Spinal cord (tissue), 10 donors: ENCODE results near the gene CD7. TPM values are rescaled to one million over a fixed set of nuclear protein-coding genes. Genes with fewer than 3 reads are reported as not detected.
"Not testable (repeated sequence)": the region's sequence is repeated elsewhere in the genome, so short reads cannot be mapped to it uniquely, and the experiment has no call there.

Experiments
- DNase-seq, 6 donors: peaks; one replicate each; pipeline versions ENCODE4 v3.0.0 to v3.0.0-alpha.2; 2013 to 2015; ENCODE audit warnings: low spot score in 6 of 6, low read depth in 4 of 6
- H3K27ac ChIP-seq: one replicate; pipeline ENCODE4 v1.5.1; 2013; ENCODE audit warnings: low read depth, low read length, control low read depth
- H3K27me3 ChIP-seq: one replicate; pipeline ENCODE4 v1.6.1; 2013; ENCODE audit warnings: low read length; ENCODE audit not compliant: control insufficient read depth, insufficient read depth
- H3K36me3 ChIP-seq: one replicate; pipeline ENCODE4 v1.6.1; 2013; ENCODE audit warnings: low read length; ENCODE audit not compliant: control insufficient read depth, insufficient read depth
- H3K4me1 ChIP-seq: one replicate; pipeline ENCODE4 v1.6.1; 2013; ENCODE audit warnings: low read length; ENCODE audit not compliant: control insufficient read depth, insufficient read depth
- H3K4me3 ChIP-seq: one replicate; pipeline ENCODE4 v1.5.1; 2013; ENCODE audit warnings: low read depth, low read length, control low read depth
- H3K9me3 ChIP-seq: one replicate; pipeline ENCODE4 v1.6.1; 2013; ENCODE audit warnings: low read length; ENCODE audit not compliant: control insufficient read depth, insufficient read depth
- WGBS: methylation state at CpG from one replicate; pipeline ENCODE4 v1.1.5; 2013; ENCODE audit warnings: missing lambda C conversion rate; ENCODE audit not compliant: insufficient coverage; 5-methylcytosine and 5-hydroxymethylcytosine counted together
- polyA plus RNA-seq, 2 donors: library from polyadenylated mRNA; unstranded; fragments of 120-200 nt; gene quantifications; one replicate each; pipeline ENCODE4 v1.2.1, GENCODE V29; 2013; ENCODE audit not compliant: insufficient read length in 2 of 2
- total RNA-seq, 2 donors: library from RNA; depleted of rRNA in 1 of 2; stranded (reverse); fragments of 120-200 nt in 1 of 2; fragments of >200 nt in 1 of 2; gene quantifications; one replicate each; pipeline versions ENCODE4 v1.2.3 to v1.2.4, GENCODE V29; 2013 to 2014
- donor health status: healthy.

CD7 gene
- total and polyA plus RNA-seq, 4 donors, result 0.33 to 0.42 (median 0.41) TPM; not detected in 1

GRCh38 chr17:82347994-82348393 is 30.6 kb upstream of the CD7 start:
- not testable (repeated sequence) for H3K27me3 ChIP-seq, H3K9me3 ChIP-seq, H3K36me3 ChIP-seq, H3K4me3 ChIP-seq, DNase-seq, H3K27ac ChIP-seq
- peaks cover 21% of the 10 kb centered on the region for H3K4me1 ChIP-seq
- 86% methylated on average over 11 of the region's 11 CpGs for WGBS

- Histone ChIP-seq H3K27ac (no peak overlapping the region), H3K27me3 (peaks cover 2% of the 10 kb centered on the region)
- WGBS, result 81% methylated on average over 22 of the region's 28 CpGs
These were observed 29.2 kb upstream of the CD7 start for GRCh38 chr17:82346342-82347300.

GRCh38 chr17:82345151-82345976 is 28.0 kb upstream of the CD7 start:
- H3K36me3 ChIP-seq, result no peaks in the 10 kb centered on the region
- H3K4me3 ChIP-seq, result no peak overlapping the region
- H3K27me3 ChIP-seq, result peaks cover 2% of the 10 kb centered on the region
- H3K4me1 ChIP-seq, result peaks cover 8% of the 10 kb centered on the region
- no peak for DNase-seq
- 86% methylated on average over 31 of the region's 42 CpGs for WGBS
- no peak overlapping the region for H3K27ac ChIP-seq
- H3K9me3 ChIP-seq, result no peaks in the 10 kb centered on the region

More at GRCh38 chr17:82346342-82347300, 29.2 kb upstream of the CD7 start:
- DNase-seq, result no peak
- H3K4me1 ChIP-seq, result peaks cover 12% of the 10 kb centered on the region
- H3K36me3 ChIP-seq, result no peaks in the 10 kb centered on the region
- no peak overlapping the region for H3K4me3 ChIP-seq
- no peaks in the 10 kb centered on the region for H3K9me3 ChIP-seq

DNA sequence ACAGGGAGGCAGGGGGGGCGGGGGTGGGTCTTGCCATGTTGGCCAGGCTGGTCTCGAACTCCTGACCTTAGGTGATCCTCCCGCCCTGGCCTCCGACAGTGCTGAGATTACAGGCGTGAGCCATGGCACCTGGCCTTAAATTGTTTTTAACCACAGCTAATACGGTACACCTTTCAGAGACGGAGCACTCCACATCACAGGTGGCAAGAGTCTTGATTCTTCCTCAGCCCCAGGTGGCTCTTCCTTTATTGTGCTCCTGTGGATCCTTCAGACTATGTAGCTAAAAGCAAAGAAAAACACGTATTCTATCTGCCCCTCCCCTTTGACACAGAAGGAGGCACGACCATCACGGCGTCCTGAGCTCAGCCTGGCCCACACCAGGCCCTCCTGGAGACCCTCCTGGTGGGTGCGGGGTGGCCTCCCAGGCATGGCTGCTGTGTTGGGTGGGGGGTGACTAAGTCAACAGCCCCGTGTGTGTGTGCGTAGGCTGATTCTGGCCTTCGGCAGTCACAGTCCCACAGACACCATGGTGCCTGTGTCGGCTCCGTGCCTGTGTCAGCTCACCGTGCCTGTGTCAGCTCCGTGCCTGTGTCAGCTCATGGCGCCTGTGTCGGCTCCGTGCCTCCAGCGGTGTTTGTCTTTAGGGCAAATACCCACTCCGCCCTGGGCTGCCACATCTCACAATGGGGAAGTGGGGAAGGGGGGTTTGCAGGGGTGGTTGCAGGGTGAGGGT is 26.9 kb upstream of the CD7 start:
- H3K36me3 ChIP-seq, result no peaks in the 10 kb centered on the region
- peaks cover 4% of the 10 kb centered on the region for H3K27me3 ChIP-seq
- no peak overlapping the region for H3K4me3 ChIP-seq
- H3K4me1 ChIP-seq, result peaks cover 11% of the 10 kb centered on the region
- H3K9me3 ChIP-seq, result no peaks in the 10 kb centered on the region
- WGBS, result 69% methylated on average over 22 of the region's 24 CpGs
- DNase-seq, result no peak
- H3K27ac ChIP-seq, result no peak overlapping the region

- WGBS, result 75% methylated on average over 5 of the region's 5 CpGs
- Histone ChIP-seq H3K9me3 (no peaks in the 10 kb centered on the region), H3K36me3 (no peaks in the 10 kb centered on the region), H3K27me3 (peaks cover 6% of the 10 kb centered on the region), H3K27ac (no peak overlapping the region), H3K4me1 (peaks cover 13% of the 10 kb centered on the region), H3K4me3 (no peak overlapping the region)
- DNase-seq, result no peak
These were observed 26.2 kb upstream of the CD7 start for GRCh38 chr17:82343560-82343959.

GRCh38 chr17:82342361-82343079 is 25.1 kb upstream of the CD7 start:
- H3K36me3 ChIP-seq, result no peaks in the 10 kb centered on the region
- H3K27ac ChIP-seq, result no peak overlapping the region
- H3K4me3 ChIP-seq, result no peak overlapping the region
- no peak for DNase-seq
- no peaks in the 10 kb centered on the region for H3K9me3 ChIP-seq
- WGBS, result 79% methylated on average over 10 of the region's 28 CpGs
- peaks cover 10% of the 10 kb centered on the region for H3K4me1 ChIP-seq
- H3K27me3 ChIP-seq, result peaks cover 8% of the 10 kb centered on the region

DNA sequence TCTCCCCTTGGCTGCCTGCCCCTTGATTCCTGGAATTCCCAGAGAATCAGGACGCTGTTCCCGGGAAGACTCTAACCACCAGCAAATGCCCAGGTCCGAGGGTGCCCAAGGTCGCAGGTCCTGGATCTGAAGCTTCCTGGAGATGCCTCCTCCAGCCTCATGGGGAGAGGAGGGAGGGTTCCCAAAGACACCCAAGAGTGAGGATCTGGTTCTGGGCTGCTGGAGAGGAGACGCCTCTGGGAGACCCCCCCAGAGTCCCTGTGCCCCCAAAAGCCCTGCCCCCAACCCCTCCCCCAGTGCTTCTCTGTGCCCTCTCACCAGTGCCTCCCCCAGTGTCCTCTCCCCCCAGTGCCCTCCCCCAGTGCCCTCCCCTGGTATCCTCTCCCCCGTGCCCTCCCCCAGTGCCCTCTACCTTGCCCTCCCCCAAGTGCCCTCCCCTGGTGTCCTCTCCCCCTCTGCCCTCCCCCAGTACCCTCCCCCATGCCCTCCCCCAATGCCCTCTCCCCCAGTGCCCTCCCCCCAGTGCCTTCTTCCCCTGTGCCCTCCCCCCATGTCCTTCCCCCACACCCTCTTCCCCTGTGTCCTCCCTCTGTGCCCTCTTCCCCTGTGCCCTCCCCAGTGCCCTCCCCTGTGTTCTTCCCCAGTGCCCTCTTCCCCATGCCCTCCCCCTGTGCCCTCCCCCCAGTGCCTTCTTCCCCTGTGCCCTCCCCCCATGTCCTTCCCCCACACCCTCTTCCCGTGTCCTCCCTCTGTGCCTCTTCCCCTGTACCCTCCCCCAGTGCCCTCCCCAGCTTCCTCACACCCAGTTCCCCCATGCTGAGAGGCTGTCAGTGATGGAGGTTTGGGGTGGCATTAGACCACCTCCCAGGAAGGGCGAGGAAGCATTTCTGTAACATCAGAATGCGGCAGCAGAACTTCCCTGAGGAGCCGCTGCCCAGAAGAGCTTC is 22.5 kb upstream of the CD7 start:
- H3K4me1 ChIP-seq, result peaks cover 14% of the 10 kb centered on the region
- no peaks in the 10 kb centered on the region for H3K9me3 ChIP-seq
- DNase-seq, result peak in 1 of 6 donors; percentile 27
- no peaks in the 10 kb centered on the region for H3K36me3 ChIP-seq
- 80% methylated on average over 3 of the region's 10 CpGs for WGBS
- no peak overlapping the region for H3K4me3 ChIP-seq
- H3K27ac ChIP-seq, result no peak overlapping the region
- H3K27me3 ChIP-seq, result peaks cover 26% of the 10 kb centered on the region

DNA sequence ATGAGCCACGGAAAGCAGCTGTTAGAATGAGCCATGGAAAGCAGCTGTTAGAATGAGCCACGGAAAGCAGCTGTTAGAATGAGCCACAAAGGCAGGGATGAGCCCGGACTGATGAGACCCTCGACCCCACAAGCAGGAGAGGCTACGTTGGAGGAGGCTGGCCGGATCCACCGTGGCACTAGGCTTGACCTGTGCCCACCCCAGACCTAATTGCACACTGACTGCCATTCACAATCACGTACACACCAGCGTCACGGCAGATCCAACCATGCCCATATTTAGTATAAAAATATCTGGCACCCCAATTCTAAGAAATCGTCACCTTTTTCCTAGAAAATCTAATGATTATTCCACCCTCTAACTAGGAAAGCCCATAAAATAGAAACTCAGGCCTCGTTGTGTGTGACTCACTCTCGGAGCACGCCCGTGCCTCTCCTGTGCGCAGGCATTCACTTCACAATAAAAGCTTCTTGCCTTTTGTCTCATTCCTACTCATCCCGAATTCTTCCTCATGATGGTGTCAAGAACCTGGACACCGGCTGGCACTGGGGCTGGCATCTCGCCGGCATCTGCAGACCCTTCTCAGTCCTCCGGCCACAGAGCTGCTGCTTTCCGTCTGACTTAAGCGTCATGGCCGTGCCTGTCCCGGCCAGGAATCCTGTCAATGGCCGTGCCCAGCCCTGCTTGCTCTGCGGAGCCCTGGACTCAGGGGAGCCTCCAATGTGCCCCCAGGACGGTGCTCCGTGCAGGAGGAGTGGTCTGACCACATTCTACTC is 21.6 kb upstream of the CD7 start:
- DNase-seq, result peak in 1 of 6 donors; percentile 47
- peaks cover 23% of the 10 kb centered on the region for H3K4me1 ChIP-seq
- no peak overlapping the region for H3K4me3 ChIP-seq
- H3K9me3 ChIP-seq, result no peaks in the 10 kb centered on the region
- WGBS, result 29% methylated on average over 29 of the region's 29 CpGs
- H3K27ac ChIP-seq, result no peak overlapping the region
- peaks cover 35% of the 10 kb centered on the region for H3K27me3 ChIP-seq
- no peaks in the 10 kb centered on the region for H3K36me3 ChIP-seq
